Neural progenitor cell (in vitro differentiated cells): ENCODE measurements around the gene WDR86. TPM values are rescaled to one million over a fixed set of nuclear protein-coding genes. Genes with fewer than 3 reads are reported as not detected.

Experiments
- DNase-seq: peaks from one replicate; pipeline ENCODE4 v3.0.0-alpha.2; 2016; ENCODE audit warnings: low spot score
- H2AFZ ChIP-seq: fragments of 200-600 bp; sonication (generic); replicated peaks from 2 replicates; pipeline ENCODE4 v1.6.1; 2016; ENCODE audit warnings: antibody characterized with exemption
- H3F3A ChIP-seq: fragments of 200-600 bp; sonication (generic); 2 replicates; pipeline ENCODE4 v1.6.1; 2016; ENCODE audit warnings: antibody characterized with exemption, low read depth
- H3K27ac ChIP-seq: fragments of 200-600 bp; sonication (generic); 2 replicates; pipeline ENCODE4 v1.5.1; 2016; ENCODE audit warnings: mild to moderate bottlenecking
- H3K27me3 ChIP-seq: fragments of 200-600 bp; sonication (generic); 2 replicates; pipeline ENCODE4 v1.6.1; 2016; ENCODE audit warnings: mild to moderate bottlenecking, moderate library complexity
- H3K36me3 ChIP-seq: fragments of 200-600 bp; sonication (generic); 2 replicates; pipeline ENCODE4 v1.5.1; 2016
- H3K4me1 ChIP-seq: fragments of 200-600 bp; sonication (generic); 2 replicates; pipeline ENCODE4 v1.6.1; 2016; ENCODE audit warnings: mixed run types
- H3K4me2 ChIP-seq: fragments of 200-600 bp; sonication (generic); 2 replicates; pipeline ENCODE4 v1.6.1; 2016
- H3K4me3 ChIP-seq: fragments of 200-600 bp; sonication (generic); 2 replicates; pipeline ENCODE4 v1.5.1; 2016
- H3K79me2 ChIP-seq: fragments of 200-600 bp; sonication (generic); 2 replicates; pipeline ENCODE4 v1.6.1; 2016; ENCODE audit warnings: low read depth
- H3K9ac ChIP-seq: fragments of 200-600 bp; sonication (generic); 2 replicates; pipeline ENCODE4 v1.6.1; 2016
- H3K9me3 ChIP-seq: fragments of 200-600 bp; sonication (generic); 2 replicates; pipeline ENCODE4 v1.5.1; 2016; ENCODE audit warnings: low read depth
- H4K20me1 ChIP-seq: fragments of 200-600 bp; sonication (generic); 2 replicates; pipeline ENCODE4 v1.6.1; 2016; ENCODE audit warnings: low read depth
- H3K27ac Mint-ChIP-seq: 3 replicates; pipeline ENCODE4 v1.8.0; 2021; ENCODE audit warnings: mixed read lengths
- H3K27me3 Mint-ChIP-seq: 2 replicates; pipeline ENCODE4 v1.8.0; 2022; ENCODE audit warnings: low read depth, mild to moderate bottlenecking, inconsistent platforms, moderate library complexity, mixed read lengths; ENCODE audit not compliant: insufficient read depth
- H3K36me3 Mint-ChIP-seq: 3 replicates; pipeline ENCODE4 v1.8.0; 2021; ENCODE audit warnings: mixed read lengths
- H3K4me1 Mint-ChIP-seq: 3 replicates; pipeline ENCODE4 v1.8.0; 2021; ENCODE audit warnings: mixed read lengths
- H3K4me3 Mint-ChIP-seq: 3 replicates; pipeline ENCODE4 v1.8.0; 2021; ENCODE audit warnings: mild to moderate bottlenecking, moderate library complexity, mixed read lengths
- H3K9me3 Mint-ChIP-seq: 3 replicates; pipeline ENCODE4 v1.8.0; 2020; ENCODE audit warnings: mixed read lengths
- EZH2 ChIP-seq: fragments of 200-600 bp; sonication (generic); IDR thresholded peaks from 2 replicates; pipeline ENCODE4 v1.6.1; 2017; ENCODE audit warnings: antibody characterized with exemption, mild to moderate bottlenecking, moderate library complexity
- EZH2phosphoT487 ChIP-seq: fragments of 200-600 bp; sonication (generic); IDR thresholded peaks from 2 replicates; pipeline ENCODE4 v1.6.1; 2017; ENCODE audit warnings: antibody characterized with exemption
- total RNA-seq: library from RNA; depleted of rRNA; stranded (reverse); fragments of >200 nt; gene quantifications from 2 replicates; pipeline ENCODE4 v1.2.3, GENCODE V29; 2015; ENCODE audit warnings: low replicate concordance
- TF ChIP-seq, protein P1 (sequence below): fragments of 200-600 bp; sonication (generic); IDR thresholded peaks from 2 replicates; pipeline ENCODE4 v1.5.1; 2017; ENCODE audit warnings: antibody characterized with exemption, mild to moderate bottlenecking

The WDR86 gene
- total RNA-seq, 1 donor from 2014 or later: 15.0 TPM

GRCh38 chr7:151432658-151433521 is 23.1 kb upstream of the WDR86 start:
- H3K4me2 ChIP-seq: no peak overlapping the region
- peaks cover 4% of the 10 kb centered on the region for H4K20me1 ChIP-seq
- Mint-ChIP-seq H3K27ac (no peak overlapping the region), H3K4me3 (no peak overlapping the region), H3K27me3 (peaks cover 17% of the 10 kb centered on the region), H3K9me3 (no peaks in the 10 kb centered on the region), H3K36me3 (no peaks in the 10 kb centered on the region), H3K4me1 (peaks cover 25% of the 10 kb centered on the region)
- peaks cover 19% of the 10 kb centered on the region for H3F3A ChIP-seq
- no peak overlapping the region for H3K27ac ChIP-seq
- no peak overlapping the region for H3K9ac ChIP-seq
- TF ChIP-seq, protein P1, sequence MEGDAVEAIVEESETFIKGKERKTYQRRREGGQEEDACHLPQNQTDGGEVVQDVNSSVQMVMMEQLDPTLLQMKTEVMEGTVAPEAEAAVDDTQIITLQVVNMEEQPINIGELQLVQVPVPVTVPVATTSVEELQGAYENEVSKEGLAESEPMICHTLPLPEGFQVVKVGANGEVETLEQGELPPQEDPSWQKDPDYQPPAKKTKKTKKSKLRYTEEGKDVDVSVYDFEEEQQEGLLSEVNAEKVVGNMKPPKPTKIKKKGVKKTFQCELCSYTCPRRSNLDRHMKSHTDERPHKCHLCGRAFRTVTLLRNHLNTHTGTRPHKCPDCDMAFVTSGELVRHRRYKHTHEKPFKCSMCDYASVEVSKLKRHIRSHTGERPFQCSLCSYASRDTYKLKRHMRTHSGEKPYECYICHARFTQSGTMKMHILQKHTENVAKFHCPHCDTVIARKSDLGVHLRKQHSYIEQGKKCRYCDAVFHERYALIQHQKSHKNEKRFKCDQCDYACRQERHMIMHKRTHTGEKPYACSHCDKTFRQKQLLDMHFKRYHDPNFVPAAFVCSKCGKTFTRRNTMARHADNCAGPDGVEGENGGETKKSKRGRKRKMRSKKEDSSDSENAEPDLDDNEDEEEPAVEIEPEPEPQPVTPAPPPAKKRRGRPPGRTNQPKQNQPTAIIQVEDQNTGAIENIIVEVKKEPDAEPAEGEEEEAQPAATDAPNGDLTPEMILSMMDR: no peak
- TF ChIP-seq EZH2 (no peak), EZH2phosphoT487 (no peak)
- no peak for DNase-seq
- no peak overlapping the region for H3K4me3 ChIP-seq
- H3K79me2 ChIP-seq: no peaks in the 10 kb centered on the region
- no peaks in the 10 kb centered on the region for H3K9me3 ChIP-seq
- H3K27me3 ChIP-seq: no peaks in the 10 kb centered on the region
- H2AFZ ChIP-seq: no peak overlapping the region
- no peaks in the 10 kb centered on the region for H3K36me3 ChIP-seq
- peaks cover 24% of the 10 kb centered on the region for H3K4me1 ChIP-seq

DNA sequence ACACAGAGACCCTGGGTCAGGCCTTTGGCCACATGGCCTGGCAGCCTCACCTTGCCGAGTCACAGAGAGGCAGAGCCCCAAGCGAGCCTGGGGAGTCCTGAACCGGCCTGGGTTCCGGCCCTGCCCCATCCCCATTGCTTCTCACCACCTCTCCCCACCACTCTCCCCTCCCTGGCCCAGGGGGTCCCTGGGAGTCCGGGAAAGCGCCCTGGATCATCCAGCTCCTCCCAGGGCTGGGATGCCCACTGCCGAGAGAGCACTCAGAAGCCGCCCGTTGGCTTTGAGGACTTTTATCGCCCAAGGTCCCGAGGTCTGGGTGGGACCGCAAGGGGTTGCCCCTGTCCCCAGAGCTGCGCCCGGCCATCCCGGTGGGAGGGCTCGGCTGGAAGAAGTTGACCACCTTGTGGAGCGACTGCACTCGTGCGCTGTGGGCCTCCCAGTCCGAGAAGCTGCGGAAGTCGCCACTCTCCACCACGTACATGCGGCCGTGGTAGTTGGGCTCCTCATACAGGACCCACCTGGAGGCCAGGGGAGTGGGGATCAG is 22.0 kb upstream of the WDR86 start:
- no peak for DNase-seq
- Histone ChIP-seq H3K27me3 (no peaks in the 10 kb centered on the region), H3K79me2 (no peaks in the 10 kb centered on the region), H3F3A (peaks cover 26% of the 10 kb centered on the region), H3K9ac (no peak overlapping the region), H3K27ac (no peak overlapping the region), H3K4me3 (no peak overlapping the region), H3K4me2 (no peak overlapping the region), H3K9me3 (no peaks in the 10 kb centered on the region), H2AFZ (no peak overlapping the region), H4K20me1 (peaks cover 4% of the 10 kb centered on the region), H3K36me3 (no peaks in the 10 kb centered on the region), H3K4me1 (peaks cover 30% of the 10 kb centered on the region)
- Mint-ChIP-seq H3K4me3 (no peak overlapping the region), H3K36me3 (no peaks in the 10 kb centered on the region), H3K9me3 (no peaks in the 10 kb centered on the region), H3K4me1 (peaks cover 28% of the 10 kb centered on the region), H3K27ac (no peak overlapping the region), H3K27me3 (peaks cover 14% of the 10 kb centered on the region)
- TF ChIP-seq EZH2: no peak
- TF ChIP-seq, protein P1: no peak

DNA sequence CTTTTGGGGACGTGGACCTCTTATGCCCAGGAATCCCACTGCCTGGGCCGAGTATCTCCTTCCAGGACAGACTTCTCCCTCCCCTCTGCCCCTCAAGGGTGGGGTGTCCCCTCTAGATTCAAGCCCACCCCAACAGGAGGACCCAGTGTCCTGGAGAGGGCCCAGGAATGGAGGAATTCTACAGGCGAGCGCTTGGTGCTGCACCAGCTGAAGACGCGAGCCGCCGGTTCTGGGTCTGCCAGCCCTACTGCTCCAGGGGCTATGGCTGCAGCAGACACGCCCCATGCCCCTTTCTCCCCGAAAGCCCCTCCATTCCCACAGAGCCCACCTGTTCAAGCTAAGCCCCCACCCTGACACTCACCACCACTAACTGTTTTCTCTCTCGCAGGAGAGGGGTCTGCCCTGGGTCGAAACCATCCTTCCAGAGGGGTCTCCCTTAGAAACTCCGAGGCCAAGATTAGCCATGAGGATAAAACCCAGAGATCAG is 21.5 kb upstream of the WDR86 start:
- no peak overlapping the region for H3K4me3 ChIP-seq
- H3K36me3 Mint-ChIP-seq: no peaks in the 10 kb centered on the region

More for the DNA sequence above, 21.5 kb upstream of the WDR86 start:
- no peak overlapping the region for H3K4me3 Mint-ChIP-seq
- H3K79me2 ChIP-seq: no peaks in the 10 kb centered on the region
- H3K27ac ChIP-seq: no peak overlapping the region
- no peak overlapping the region for H3K4me2 ChIP-seq
- no peak for TF ChIP-seq EZH2phosphoT487
- no peak for TF ChIP-seq EZH2
- TF ChIP-seq, protein P1: no peak
- H3K27me3 ChIP-seq: no peaks in the 10 kb centered on the region
- no peaks in the 10 kb centered on the region for H3K9me3 Mint-ChIP-seq
- no peak for DNase-seq
- H4K20me1 ChIP-seq: peaks cover 4% of the 10 kb centered on the region
- peaks cover 26% of the 10 kb centered on the region for H3F3A ChIP-seq
- peaks cover 14% of the 10 kb centered on the region for H3K27me3 Mint-ChIP-seq
- H3K9ac ChIP-seq: no peak overlapping the region
- no peak overlapping the region for H3K27ac Mint-ChIP-seq
- H2AFZ ChIP-seq: no peak overlapping the region
- no peaks in the 10 kb centered on the region for H3K36me3 ChIP-seq
- H3K9me3 ChIP-seq: no peaks in the 10 kb centered on the region
- peaks cover 30% of the 10 kb centered on the region for H3K4me1 ChIP-seq
- peaks cover 28% of the 10 kb centered on the region for H3K4me1 Mint-ChIP-seq
